Neural cell (in vitro differentiated cells): Measurements from ENCODE around the gene TRPM2.

Experiments
- EP300 ChIP-seq: fragments of 450-650 bp; conservative IDR thresholded peaks from 2 replicates; pipeline ENCODE4 v1.6.1; 2014; ENCODE audit warnings: antibody characterized with exemption, mild to moderate bottlenecking, moderate library complexity; ENCODE audit not compliant: poor library complexity, severe bottlenecking
- EZH2 ChIP-seq: fragments of 200-600, 300-800 bp; shearing (Covaris generic), sonication (generic); IDR thresholded peaks from 2 replicates; pipeline ENCODE4 v1.6.1; 2014; ENCODE audit warnings: antibody characterized with exemption, low read length, borderline replicate concordance, mild to moderate bottlenecking; ENCODE audit not compliant: insufficient read depth, poor library complexity, severe bottlenecking
- MXI1 ChIP-seq: fragments of 450-650 bp; conservative IDR thresholded peaks from 2 replicates; pipeline ENCODE4 v1.6.1; 2014; ENCODE audit warnings: antibody characterized with exemption, mild to moderate bottlenecking; ENCODE audit not compliant: poor library complexity, severe bottlenecking
- POLR2AphosphoS5 ChIP-seq: IDR thresholded peaks from 2 replicates; pipeline ENCODE4 v1.6.1; 2012
- RAD21 ChIP-seq: fragments of 450-650 bp; conservative IDR thresholded peaks from 2 replicates; pipeline ENCODE4 v1.6.1; 2014; ENCODE audit warnings: antibody characterized with exemption, mild to moderate bottlenecking, moderate library complexity
- REST ChIP-seq: IDR thresholded peaks from 2 replicates; pipeline ENCODE4 v1.6.1; 2012; ENCODE audit warnings: borderline replicate concordance
- TAF1 ChIP-seq: IDR thresholded peaks from 2 replicates; pipeline ENCODE4 v1.6.1; 2012; ENCODE audit warnings: low read depth
- TF ChIP-seq, protein P1 (sequence below): fragments of 450-650 bp; IDR thresholded peaks from 2 replicates; pipeline ENCODE4 v1.5.1; 2014; ENCODE audit warnings: antibody characterized with exemption, mild to moderate bottlenecking, moderate library complexity; ENCODE audit not compliant: poor library complexity, severe bottlenecking

GRCh38 chr21:44464351-44464750 lies 110.9 kb downstream of the TRPM2 start:
- TF ChIP-seq EZH2 (no peak), TAF1 (no peak), EP300 (no peak), REST (no peak), POLR2AphosphoS5 (no peak), MXI1 (no peak), RAD21 (no peak)
- TF ChIP-seq, protein P1, sequence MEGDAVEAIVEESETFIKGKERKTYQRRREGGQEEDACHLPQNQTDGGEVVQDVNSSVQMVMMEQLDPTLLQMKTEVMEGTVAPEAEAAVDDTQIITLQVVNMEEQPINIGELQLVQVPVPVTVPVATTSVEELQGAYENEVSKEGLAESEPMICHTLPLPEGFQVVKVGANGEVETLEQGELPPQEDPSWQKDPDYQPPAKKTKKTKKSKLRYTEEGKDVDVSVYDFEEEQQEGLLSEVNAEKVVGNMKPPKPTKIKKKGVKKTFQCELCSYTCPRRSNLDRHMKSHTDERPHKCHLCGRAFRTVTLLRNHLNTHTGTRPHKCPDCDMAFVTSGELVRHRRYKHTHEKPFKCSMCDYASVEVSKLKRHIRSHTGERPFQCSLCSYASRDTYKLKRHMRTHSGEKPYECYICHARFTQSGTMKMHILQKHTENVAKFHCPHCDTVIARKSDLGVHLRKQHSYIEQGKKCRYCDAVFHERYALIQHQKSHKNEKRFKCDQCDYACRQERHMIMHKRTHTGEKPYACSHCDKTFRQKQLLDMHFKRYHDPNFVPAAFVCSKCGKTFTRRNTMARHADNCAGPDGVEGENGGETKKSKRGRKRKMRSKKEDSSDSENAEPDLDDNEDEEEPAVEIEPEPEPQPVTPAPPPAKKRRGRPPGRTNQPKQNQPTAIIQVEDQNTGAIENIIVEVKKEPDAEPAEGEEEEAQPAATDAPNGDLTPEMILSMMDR, result no peak
